HEK293 (cell line): ENCODE measurements around the gene CNOT8.

Experiments used
- CTCF ChIA-PET: fragments of 350-600 bp; formaldehyde crosslinking; extraction: SDS; loops from one replicate; lab custom pipeline; 2021; ENCODE audit warnings: antibody characterized with exemption; lab: Yijun Ruan, JAX
- POLR2A ChIA-PET: fragments of 300-600 bp; formaldehyde crosslinking; extraction: SDS; loops from one replicate; lab custom pipeline; 2020; ENCODE audit warnings: antibody characterized with exemption, inconsistent platforms; lab: Yijun Ruan, JAX
- H3K27ac ChIP-seq: fragments of 200-500 bp; sonication (Bioruptor generic); 2 replicates; pipeline ENCODE4 v1.5.1; 2014; ENCODE audit warnings: low read depth, low read length, control low read depth, inconsistent platforms; ENCODE audit errors: extremely low read depth
- H3K36me3 ChIP-seq, 2 experiments: fragments of 200-500 bp in 1 of 2; sonication (Bioruptor generic) in 1 of 2; 1 replicate in 1 of 2; 2 replicates in 1 of 2; pipeline ENCODE4 v1.5.1; 2014 to 2017; ENCODE audit warnings: inconsistent platforms in 2 of 2, low read length in 2 of 2; ENCODE audit not compliant: control insufficient read depth in 2 of 2, insufficient read depth in 1 of 2
- H3K4me1 ChIP-seq: fragments of 200-500 bp; sonication (Bioruptor generic); 2 replicates; pipeline ENCODE4 v1.5.1; 2014; ENCODE audit warnings: mild to moderate bottlenecking, low read length, inconsistent platforms; ENCODE audit not compliant: control insufficient read depth, insufficient read depth
- H3K4me3 ChIP-seq: 2 replicates; pipeline ENCODE4 v1.5.1; 2011; ENCODE audit warnings: low read depth, mild to moderate bottlenecking, control low read depth, low read length, moderate library complexity
- H3K9me3 ChIP-seq: fragments of 200-500 bp; sonication (Bioruptor generic); 2 replicates; pipeline ENCODE4 v1.5.1; 2014; ENCODE audit warnings: low read depth, low read length, inconsistent platforms; ENCODE audit not compliant: control insufficient read depth, insufficient read depth
- PRDM6 ChIP-seq: fragments of 450-650 bp; formaldehyde crosslinking; IDR thresholded peaks from 2 replicates; pipeline ENCODE4 v1.5.1; 2017; ENCODE audit warnings: missing biosample characterization, missing genetic modification characterization
- ZNF658 ChIP-seq: fragments of 450-650 bp; formaldehyde crosslinking; IDR thresholded peaks from 2 replicates; pipeline ENCODE4; 2016; ENCODE audit warnings: missing biosample characterization, missing genetic modification characterization

The CNOT8 gene

GRCh38 chr5:154923441-154924430 lies 65.3 kb downstream of the CNOT8 start:
- Histone ChIP-seq H3K4me3 (no peak overlapping the region), H3K36me3 (peaks cover 61 to 77% of the 10 kb centered on the region in 2 experiments), H3K4me1 (no peaks in the 10 kb centered on the region), H3K9me3 (no peaks in the 10 kb centered on the region), H3K27ac (no peak overlapping the region)
- CTCF ChIA-PET, result interaction anchor here (0.6 kb wide), 1 partner anchor 254 kb away, joined by 3 read pairs; no protein-coding TSS in a partner anchor
- POLR2A ChIA-PET, result no interaction called here
- TF ChIP-seq ZNF658 (tag by site-specific recombination) (no peak), PRDM6 (tag by site-specific recombination) (0 out of 2 replicates have a peak, but pooled peaks have one; percentile 12)
